ENCODE data around the gene XYLT1.

XYLT1 gene

DNA sequence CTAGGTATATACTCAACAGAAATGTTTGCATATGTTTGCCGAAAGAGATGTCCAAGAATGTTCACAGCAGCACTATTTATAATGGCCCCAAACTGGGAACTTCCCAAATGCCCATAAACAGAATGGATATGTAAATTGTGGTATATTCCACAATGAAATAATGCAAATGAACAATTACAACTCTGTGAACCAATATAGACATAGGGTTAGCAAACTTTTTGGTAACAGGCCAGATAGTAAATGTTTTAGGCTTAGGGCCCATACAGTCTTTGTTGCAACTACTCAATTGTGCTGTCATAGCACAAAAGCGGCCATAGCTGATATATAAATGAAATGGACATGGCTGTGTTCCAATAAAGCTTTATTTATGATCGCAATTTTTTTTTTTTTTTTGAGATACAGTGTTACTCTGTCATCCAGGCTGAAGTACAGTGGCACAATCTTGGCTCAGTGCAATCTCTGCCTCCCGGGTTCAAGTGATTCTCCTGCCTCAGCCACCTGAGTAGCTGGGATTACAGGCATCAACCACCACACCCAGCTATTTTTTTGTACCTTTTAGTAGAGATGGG, 16.5 kb downstream of the XYLT1 start:
- ATAC-seq, result no peak
- Mint-ChIP-seq H3K4me3 (no peak overlapping the region), H3K36me3 (peaks cover 5% of the 10 kb centered on the region), H3K9me3 (no peaks in the 10 kb centered on the region), H3K27ac (no peak overlapping the region), H3K4me1 (peaks cover 28% of the 10 kb centered on the region)
- DNase-seq (ENCODE audit: low spot score in 2 of 2), result no peak

- no peak overlapping the region for H3K4me3 Mint-ChIP-seq
- H3K36me3 Mint-ChIP-seq, result peaks cover 5% of the 10 kb centered on the region
- H3K4me1 Mint-ChIP-seq, result peaks cover 35% of the 10 kb centered on the region
- H3K9me3 Mint-ChIP-seq, result no peaks in the 10 kb centered on the region
- DNase-seq (ENCODE audit: low spot score in 2 of 2) (no peak), ATAC-seq (no peak)
- H3K27ac Mint-ChIP-seq, result no peak overlapping the region
These were observed 17.3 kb downstream of the XYLT1 start for GRCh38 chr16:17453364-17454038.

- no peak for DNase-seq (ENCODE audit: low spot score in 2 of 2)
- Mint-ChIP-seq H3K9me3 (no peaks in the 10 kb centered on the region), H3K4me3 (no peak overlapping the region), H3K36me3 (peaks cover 5% of the 10 kb centered on the region), H3K4me1 (peaks cover 40% of the 10 kb centered on the region), H3K27ac (no peak overlapping the region)
- ATAC-seq, result no peak
These were observed 17.8 kb downstream of the XYLT1 start for GRCh38 chr16:17452922-17453321.

DNA sequence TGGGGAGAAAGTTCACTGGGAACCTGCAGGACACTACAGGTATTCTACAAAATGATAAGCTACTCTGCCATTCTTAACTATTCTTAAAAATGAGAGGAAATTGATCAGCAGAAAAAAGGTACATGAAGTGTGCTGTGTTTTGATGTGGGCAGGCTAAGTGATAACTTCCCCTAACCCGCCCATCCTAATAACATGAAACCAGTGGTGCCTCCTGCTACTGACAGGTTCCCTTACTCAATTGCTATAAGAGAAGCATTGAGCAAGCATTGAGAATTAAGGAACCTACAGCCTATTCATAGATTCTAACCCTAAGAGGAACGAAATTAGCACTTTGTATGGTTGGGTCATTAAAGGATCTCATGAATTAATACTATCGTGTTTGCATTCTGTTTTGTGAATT, 18.9 kb downstream of the XYLT1 start:
- Mint-ChIP-seq H3K36me3 (peaks cover 5% of the 10 kb centered on the region), H3K4me1 (peaks cover 45% of the 10 kb centered on the region), H3K9me3 (no peaks in the 10 kb centered on the region), H3K4me3 (no peak overlapping the region), H3K27ac (no peak overlapping the region)
- DNase-seq (ENCODE audit: low spot score in 2 of 2), result no peak
- no peak for ATAC-seq

GRCh38 chr16:17450291-17450690, 20.5 kb downstream of the XYLT1 start:
- H3K27ac Mint-ChIP-seq, result no peak overlapping the region
- H3K4me3 Mint-ChIP-seq, result no peak overlapping the region
- DNase-seq (ENCODE audit: low spot score in 2 of 2), result no peak
- H3K9me3 Mint-ChIP-seq, result no peaks in the 10 kb centered on the region
- peaks cover 47% of the 10 kb centered on the region for H3K4me1 Mint-ChIP-seq
- no peak for ATAC-seq
- peaks cover 5% of the 10 kb centered on the region for H3K36me3 Mint-ChIP-seq

DNA sequence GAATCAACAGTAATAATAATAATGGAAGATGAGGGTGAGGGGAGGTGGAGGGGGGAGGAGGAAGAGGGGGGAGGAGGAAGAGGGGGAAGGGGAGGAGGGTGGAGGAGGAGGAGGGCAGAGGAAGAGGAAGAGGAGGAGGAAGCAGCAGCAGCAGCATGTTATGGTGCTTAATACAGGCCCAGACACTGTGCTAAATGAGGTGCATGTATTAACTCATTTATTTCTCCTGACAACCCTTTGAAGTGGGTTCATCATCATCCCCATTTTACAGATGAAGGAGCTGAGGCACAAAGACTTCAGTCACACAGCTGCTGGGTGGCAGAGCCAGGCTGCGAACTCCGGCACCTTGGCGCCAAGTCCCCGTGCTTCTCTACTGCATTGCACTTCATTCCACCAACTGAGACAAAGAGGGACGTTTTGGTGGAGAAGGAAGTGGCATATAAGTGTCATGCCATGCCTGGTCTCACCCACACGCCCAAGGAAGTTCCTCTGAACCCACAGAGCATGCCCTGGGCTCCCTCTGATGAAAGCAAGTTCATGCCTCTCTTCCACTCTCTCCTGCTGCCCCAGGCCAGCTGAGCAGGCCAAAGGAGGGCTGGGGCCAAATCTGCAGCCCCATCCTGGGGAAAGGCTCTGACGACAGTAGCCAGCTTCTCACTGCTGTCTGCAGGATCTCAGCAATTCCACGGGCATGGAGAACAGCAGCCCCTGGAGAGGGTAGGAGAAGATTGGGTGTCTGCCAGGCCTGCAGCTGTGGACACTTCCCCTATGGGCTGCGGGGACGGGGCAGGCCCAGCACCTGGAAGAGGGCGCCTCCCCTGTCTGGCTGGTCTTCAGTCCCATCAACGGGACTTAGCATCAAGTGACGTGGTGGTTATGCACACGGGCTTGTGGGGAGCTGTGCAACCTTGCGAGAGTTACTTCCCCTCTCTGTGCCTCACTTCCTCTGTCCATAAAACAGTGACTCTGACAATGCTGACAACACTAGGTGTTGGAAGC, 21.8 kb downstream of the XYLT1 start:
- DNase-seq (ENCODE audit: low spot score in 2 of 2) (peak; percentile 17 to 59), ATAC-seq (peak; percentile 83)
- Mint-ChIP-seq H3K36me3 (no peaks in the 10 kb centered on the region), H3K4me3 (peak overlapping the region; percentile 45), H3K9me3 (no peaks in the 10 kb centered on the region), H3K4me1 (peaks cover 49% of the 10 kb centered on the region), H3K27ac (peak overlapping the region; percentile 83)

DNA sequence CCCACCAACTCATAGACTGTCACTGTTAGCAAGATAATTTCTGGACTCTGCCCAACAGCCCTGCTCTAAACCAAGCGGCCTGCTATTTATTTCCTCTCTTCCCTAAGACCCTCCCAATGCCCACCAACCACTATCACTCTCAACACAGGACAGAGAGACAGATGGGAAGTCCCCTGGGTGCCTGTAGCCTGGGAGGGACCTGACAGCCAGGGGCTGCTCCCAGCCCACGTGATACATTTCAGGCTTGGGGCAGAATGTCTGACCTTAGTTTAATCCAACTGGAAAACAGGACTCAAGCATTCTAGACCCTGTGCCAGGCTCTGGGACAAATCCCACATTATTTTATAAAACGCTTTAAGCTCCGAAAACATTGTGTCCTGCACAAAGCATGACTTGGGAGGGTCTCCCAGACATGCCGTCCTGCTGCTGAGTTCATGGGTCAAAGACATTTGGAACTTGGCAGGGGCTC, 23.6 kb downstream of the XYLT1 start:
- no peak for DNase-seq (ENCODE audit: low spot score in 2 of 2)
- H3K9me3 Mint-ChIP-seq, result no peaks in the 10 kb centered on the region
- H3K4me3 Mint-ChIP-seq, result no peak overlapping the region
- no peaks in the 10 kb centered on the region for H3K36me3 Mint-ChIP-seq
- H3K27ac Mint-ChIP-seq, result peak overlapping the region; percentile 37
- peaks cover 49% of the 10 kb centered on the region for H3K4me1 Mint-ChIP-seq
- no peak for ATAC-seq

- peak overlapping the region; percentile 37 for H3K27ac Mint-ChIP-seq
- H3K4me1 Mint-ChIP-seq, result peaks cover 44% of the 10 kb centered on the region
- ATAC-seq (no peak), DNase-seq (ENCODE audit: low spot score in 2 of 2) (no peak)
- H3K36me3 Mint-ChIP-seq, result no peaks in the 10 kb centered on the region
- H3K9me3 Mint-ChIP-seq, result no peaks in the 10 kb centered on the region
- H3K4me3 Mint-ChIP-seq, result no peak overlapping the region
These were observed 24.1 kb downstream of the XYLT1 start for GRCh38 chr16:17446661-17447060.

DNA sequence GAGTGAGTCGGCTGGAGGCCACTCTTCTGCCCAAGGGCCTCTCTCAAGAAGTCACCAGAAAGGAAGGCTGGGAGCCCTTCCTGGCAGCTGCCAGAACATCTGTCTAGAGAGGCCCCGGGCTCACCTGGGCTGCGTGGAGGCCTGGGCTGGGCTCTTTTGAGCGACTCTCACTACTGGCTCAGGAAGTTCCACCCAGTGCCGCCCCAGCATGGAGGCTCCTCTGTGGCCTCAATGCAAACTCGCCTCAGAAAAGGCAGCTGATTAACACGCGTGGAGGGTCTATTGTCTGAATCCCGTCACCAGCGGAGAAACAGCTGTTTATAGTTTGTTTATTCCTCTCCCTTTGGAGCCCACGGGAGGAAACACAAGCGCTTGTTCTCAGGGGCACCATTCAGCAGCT, 25.3 kb downstream of the XYLT1 start:
- Mint-ChIP-seq H3K4me3 (no peak overlapping the region), H3K9me3 (no peaks in the 10 kb centered on the region), H3K4me1 (peaks cover 37% of the 10 kb centered on the region), H3K36me3 (no peaks in the 10 kb centered on the region), H3K27ac (no peak overlapping the region)
- no peak for ATAC-seq
- no peak for DNase-seq (ENCODE audit: low spot score in 2 of 2)

GRCh38 chr16:17444658-17445057, 26.1 kb downstream of the XYLT1 start:
- no peak for ATAC-seq
- Mint-ChIP-seq H3K9me3 (no peaks in the 10 kb centered on the region), H3K4me3 (no peak overlapping the region), H3K27ac (no peak overlapping the region), H3K36me3 (no peaks in the 10 kb centered on the region), H3K4me1 (peaks cover 39% of the 10 kb centered on the region)
- DNase-seq (ENCODE audit: low spot score in 2 of 2), result no peak

DNA sequence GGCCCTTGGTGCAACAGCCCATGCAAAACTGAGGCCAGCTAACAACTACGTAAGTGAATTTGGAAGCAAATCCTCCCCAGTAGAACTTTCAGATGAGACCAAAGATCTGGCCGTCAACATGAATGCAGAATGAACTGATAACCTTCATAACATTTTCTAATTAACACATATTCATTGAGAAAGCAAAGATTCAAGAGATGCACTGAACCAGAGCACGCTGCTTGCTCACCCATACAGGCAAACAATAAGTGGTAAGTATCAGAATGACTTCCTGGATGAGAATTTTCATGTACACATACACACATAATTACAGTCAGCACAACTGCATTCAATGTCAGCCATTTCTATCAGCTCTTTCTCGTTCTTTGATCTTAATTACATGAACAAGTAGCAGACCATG, 30.6 kb downstream of the XYLT1 start:
- ATAC-seq (peak; percentile 53), DNase-seq (ENCODE audit: low spot score in 2 of 2) (no peak)
- Mint-ChIP-seq H3K9me3 (no peaks in the 10 kb centered on the region), H3K4me3 (no peak overlapping the region), H3K36me3 (no peaks in the 10 kb centered on the region), H3K4me1 (peaks cover 50% of the 10 kb centered on the region), H3K27ac (no peak overlapping the region)

- no peaks in the 10 kb centered on the region for H3K9me3 Mint-ChIP-seq
- H3K27ac Mint-ChIP-seq, result no peak overlapping the region
- DNase-seq (ENCODE audit: low spot score in 2 of 2) (no peak), ATAC-seq (peak; percentile 60)
- peaks cover 50% of the 10 kb centered on the region for H3K4me1 Mint-ChIP-seq
- no peak overlapping the region for H3K4me3 Mint-ChIP-seq
- H3K36me3 Mint-ChIP-seq, result no peaks in the 10 kb centered on the region
These were observed 31.2 kb downstream of the XYLT1 start for GRCh38 chr16:17439580-17439979.

- ATAC-seq, result no peak
- Mint-ChIP-seq H3K4me1 (peaks cover 48% of the 10 kb centered on the region), H3K36me3 (no peaks in the 10 kb centered on the region), H3K9me3 (no peaks in the 10 kb centered on the region), H3K4me3 (no peak overlapping the region), H3K27ac (no peak overlapping the region)
- no peak for DNase-seq (ENCODE audit: low spot score in 2 of 2)
These were observed 32.8 kb downstream of the XYLT1 start for GRCh38 chr16:17437981-17438380.

DNA sequence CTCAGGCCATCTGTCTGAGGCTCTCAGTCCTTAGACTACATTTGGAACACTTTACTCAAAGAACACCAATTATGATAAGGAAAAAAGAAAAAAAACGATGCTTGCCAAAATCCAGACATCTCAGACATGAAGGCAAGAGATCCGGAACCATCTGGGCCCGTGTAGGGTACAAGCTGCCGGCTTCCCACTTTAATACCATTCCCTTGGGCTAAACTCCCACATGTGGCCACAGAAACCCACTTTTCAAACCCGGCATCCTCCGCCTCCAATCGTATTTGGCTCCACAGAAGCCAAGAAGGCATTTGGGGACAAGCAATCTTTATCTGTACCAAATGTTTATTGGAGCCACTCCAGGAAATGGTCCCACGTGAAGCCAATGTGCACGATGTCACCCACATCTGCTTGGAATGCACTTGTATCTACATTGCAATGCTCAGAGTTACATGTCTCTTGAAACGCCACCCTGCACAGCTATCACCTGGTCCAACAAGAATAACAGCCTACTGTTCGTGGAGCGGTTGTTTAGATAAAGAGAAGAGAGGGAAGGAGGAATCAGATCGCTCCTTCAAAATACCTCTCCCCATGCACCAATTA, 33.5 kb downstream of the XYLT1 start:
- ATAC-seq (no peak), DNase-seq (ENCODE audit: low spot score in 2 of 2) (no peak)
- Mint-ChIP-seq H3K4me3 (no peak overlapping the region), H3K27ac (no peak overlapping the region), H3K36me3 (no peaks in the 10 kb centered on the region), H3K9me3 (no peaks in the 10 kb centered on the region), H3K4me1 (peaks cover 54% of the 10 kb centered on the region)

- DNase-seq (ENCODE audit: low spot score in 2 of 2), result no peak
- H3K36me3 Mint-ChIP-seq, result no peaks in the 10 kb centered on the region
- H3K4me3 Mint-ChIP-seq, result no peak overlapping the region
- no peaks in the 10 kb centered on the region for H3K9me3 Mint-ChIP-seq
- ATAC-seq, result no peak
- peaks cover 50% of the 10 kb centered on the region for H3K4me1 Mint-ChIP-seq
- no peak overlapping the region for H3K27ac Mint-ChIP-seq
These were observed 35.4 kb downstream of the XYLT1 start for GRCh38 chr16:17435318-17435717.
